GM19043 (cell line): ENCODE data around the gene CD83.
"Not testable (repeated sequence)": the region's sequence is repeated elsewhere in the genome, so short reads cannot be mapped to it uniquely, and the experiment has no call there.

Source experiments
- ATAC-seq: cut with Tn5 transposase; IDR thresholded peaks from one replicate; pipeline ENCODE4 v1.9.1; 2021; ENCODE audit warnings: low read depth; ENCODE audit not compliant: unreplicated experiment

The CD83 gene

GRCh38 chr6:14146506-14147096 lies 29.0 kb downstream of the CD83 start:
- ATAC-seq: no peak

DNA sequence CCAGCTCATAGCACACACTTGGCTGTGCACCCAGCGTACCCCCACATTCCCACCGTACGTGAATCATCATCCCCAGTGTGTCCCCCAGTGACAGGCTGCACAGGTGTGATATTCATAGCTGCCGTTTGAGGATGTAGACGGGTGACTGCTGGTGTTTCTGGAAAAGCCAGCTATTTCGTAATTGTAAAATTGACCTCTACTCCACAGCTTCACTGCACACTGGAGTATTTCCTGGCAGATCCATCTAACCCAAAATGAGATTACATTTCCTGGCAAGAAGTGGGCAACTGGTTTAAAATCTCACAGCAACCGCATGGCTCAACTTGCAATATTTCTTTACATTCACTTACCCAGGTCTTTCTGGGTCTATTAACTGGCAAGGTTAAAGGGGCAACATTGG lies 30.3 kb downstream of the CD83 start:
- no peak for ATAC-seq

DNA sequence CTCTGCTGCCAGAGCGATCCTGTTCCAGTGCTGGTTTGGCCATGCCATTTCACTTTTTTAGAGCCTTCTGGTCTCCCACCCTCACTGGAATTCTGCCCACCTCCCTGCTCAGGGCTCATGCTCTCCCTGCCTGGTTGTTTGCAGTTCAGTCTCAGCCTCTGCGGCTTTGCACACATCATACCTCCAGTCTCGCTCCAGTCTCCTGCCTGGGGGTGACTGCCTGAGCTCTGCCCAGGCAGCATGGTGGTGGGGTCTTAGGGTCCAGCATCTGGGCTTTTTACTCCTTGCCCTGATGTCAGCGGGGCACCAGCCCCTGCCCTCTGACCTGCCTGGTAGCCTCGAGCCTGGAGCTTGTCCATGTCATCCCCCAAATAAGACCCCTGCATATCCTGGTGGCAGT lies 30.9 kb downstream of the CD83 start:
- ATAC-seq: no peak

GRCh38 chr6:14149053-14149738 lies 31.6 kb downstream of the CD83 start:
- no peak for ATAC-seq

GRCh38 chr6:14149739-14150130 lies 32.2 kb downstream of the CD83 start:
- no peak for ATAC-seq

- not testable (repeated sequence) for ATAC-seq
Measured at GRCh38 chr6:14151300-14151699, 33.7 kb downstream of the CD83 start.

GRCh38 chr6:14151773-14152172 lies 34.2 kb downstream of the CD83 start:
- ATAC-seq: no peak

GRCh38 chr6:14153228-14153627 lies 35.7 kb downstream of the CD83 start:
- no peak for ATAC-seq

DNA sequence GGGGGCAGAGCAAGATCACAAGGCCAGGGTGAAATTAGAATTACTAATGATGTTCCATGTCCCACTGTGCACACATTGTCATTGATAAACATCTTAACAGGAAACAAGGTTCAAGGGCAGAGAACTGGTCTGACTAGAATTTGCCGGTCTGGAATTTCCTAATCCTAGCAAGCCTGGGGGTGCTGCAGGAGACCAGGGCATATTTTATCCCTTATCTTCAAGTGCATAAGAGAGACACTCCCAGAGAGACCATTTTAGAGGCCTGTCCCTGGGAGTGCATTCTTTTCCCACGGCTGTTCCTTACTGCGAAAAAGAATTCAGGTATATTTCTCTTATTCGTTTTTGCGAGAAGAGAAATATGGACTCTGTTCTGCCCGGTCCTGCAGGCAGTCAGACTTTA lies 41.5 kb downstream of the CD83 start:
- ATAC-seq: no peak

DNA sequence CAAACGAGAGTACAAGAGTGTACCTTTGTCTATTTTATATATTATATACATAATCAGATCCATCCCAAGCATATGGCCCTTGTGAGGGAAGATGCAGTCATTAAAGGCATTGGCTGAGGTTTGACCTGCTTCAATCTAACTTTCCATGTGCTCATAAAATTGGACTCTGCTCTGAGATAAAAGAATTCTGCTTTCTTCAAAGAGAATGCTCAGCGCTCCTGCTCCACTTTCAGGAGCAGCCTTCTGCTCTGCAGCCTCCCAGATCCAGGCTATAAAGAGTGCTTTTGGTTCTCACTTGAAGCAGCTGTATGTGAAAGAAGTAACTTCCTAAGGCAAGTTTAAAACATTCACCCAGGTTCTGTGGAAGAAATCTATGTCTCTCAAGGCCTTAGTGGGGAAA lies 45.3 kb downstream of the CD83 start:
- ATAC-seq: no peak

DNA sequence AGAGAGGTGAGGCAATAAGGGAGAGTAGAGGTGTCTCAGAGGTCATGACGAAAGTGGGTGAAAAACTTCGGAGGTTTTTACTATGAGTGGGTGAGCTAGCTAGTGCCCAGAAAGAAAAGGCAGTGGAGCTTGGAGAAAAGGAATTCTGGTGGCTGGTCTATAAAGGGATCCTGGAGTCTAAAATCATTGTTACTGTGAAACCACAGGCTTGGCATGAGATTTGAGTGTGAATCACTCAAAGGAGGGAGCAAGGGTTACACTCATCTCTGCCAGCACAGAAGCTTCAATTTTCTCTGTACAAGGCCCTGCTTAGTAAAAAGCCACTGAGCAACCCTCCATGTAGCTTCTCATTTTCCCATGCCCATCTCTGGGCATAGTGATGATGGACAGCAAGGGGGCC lies 47.5 kb downstream of the CD83 start:
- ATAC-seq: no peak

DNA sequence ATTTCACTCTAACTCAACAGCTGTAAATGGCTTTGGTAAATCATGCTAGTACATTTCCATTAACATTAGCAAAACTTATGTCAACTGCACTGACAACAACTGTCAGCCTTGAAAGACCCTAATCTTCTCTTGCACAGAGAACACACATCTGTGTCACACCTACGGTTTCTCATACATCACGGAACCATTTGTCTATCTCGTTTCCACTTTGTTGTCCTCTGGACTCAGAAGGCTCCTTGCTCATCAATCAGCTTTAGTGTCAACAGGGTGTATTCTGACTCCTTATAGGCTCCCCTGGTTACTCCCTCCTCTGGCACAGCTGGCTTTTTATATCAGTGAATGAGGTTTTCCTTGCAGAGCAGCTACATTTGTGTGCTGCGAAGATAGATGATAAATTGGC lies 49.3 kb downstream of the CD83 start:
- no peak for ATAC-seq

- no peak for ATAC-seq
Measured at GRCh38 chr6:14170128-14170527, 52.6 kb downstream of the CD83 start.

DNA sequence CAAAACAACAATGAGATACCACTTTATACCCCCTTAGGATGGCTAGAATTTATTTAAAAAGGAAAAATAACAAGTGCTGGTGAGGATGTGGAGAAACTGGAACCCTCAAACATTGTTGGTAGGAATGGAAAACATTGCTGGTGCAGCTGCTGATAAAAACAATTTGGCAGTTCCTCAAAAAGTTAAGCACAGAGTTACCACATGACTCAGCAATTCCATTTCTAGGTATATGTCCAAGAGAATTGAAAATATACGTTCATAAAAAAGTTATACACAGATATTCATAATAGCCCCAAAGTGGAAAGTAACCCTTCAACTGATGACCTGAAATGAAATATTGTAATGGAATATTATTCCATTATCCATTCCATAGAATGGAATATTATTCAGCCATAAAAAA lies 55.0 kb downstream of the CD83 start:
- no peak for ATAC-seq

GRCh38 chr6:14174226-14174625 lies 56.7 kb downstream of the CD83 start:
- ATAC-seq: no peak

GRCh38 chr6:14174996-14175395 lies 57.4 kb downstream of the CD83 start:
- no peak for ATAC-seq

DNA sequence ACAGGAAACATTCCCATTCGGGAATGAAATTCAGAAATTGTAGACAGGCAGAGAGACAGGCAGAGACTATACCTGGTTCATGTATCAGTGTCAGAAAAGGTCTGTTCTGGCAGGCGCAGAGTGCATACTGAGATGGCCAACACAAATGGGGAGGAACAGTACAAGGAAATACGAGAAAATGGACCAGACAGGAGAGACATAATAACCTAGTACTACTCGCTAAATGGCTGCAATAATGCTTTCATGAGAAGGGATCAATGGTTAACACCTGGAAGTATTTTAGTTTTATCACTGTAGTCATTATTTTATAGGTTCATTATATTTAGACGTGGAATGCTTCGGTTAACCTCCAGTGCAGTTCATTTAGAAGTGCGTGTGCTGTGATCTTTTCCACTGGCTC lies 58.9 kb downstream of the CD83 start:
- no peak for ATAC-seq

- ATAC-seq: no peak
Measured at GRCh38 chr6:14177413-14178082, 60.0 kb downstream of the CD83 start.

DNA sequence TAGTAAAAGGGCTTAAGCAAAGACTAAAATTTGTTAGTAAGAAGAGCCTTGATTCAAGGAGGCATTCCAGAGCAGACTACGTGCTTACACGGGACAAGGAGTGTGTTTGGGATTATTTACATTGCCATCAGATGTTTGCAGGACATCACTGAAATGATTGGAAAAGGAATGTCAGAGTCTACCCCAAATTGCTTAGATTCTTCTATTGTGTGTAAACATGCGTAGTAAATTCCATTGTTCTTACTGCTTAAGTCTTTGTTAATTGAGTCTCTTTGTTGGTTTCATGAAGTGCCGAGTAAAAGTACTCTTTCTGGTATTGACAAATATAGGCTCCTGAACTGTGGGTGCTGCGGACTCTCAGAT lies 60.5 kb downstream of the CD83 start:
- no peak for ATAC-seq

- ATAC-seq: no peak
Measured at GRCh38 chr6:14180609-14181008, 63.0 kb downstream of the CD83 start.

DNA sequence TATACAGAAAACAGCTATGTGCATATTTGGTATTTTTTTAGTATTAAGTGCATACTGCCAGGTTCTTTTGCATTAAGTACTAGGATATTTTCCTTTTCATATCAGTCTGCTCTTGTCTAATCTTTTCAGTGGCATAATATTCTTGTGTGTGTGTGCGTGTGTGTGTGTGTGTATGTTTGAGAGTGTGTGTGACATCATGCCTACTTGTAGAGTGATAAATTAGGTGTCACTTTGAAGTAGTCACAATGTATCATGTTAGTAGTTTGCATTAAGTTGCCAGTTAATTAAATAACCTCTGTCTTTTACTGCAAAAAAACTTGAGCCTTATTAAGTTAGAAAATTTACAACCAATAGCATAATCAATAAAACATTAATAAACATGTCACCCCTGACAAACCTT lies 65.3 kb downstream of the CD83 start:
- ATAC-seq: no peak
